Measurements from ENCODE around the gene MPHOSPH8.
"Not testable (repeated sequence)": the region's sequence is repeated elsewhere in the genome, so short reads cannot be mapped to it uniquely, and the experiment has no call there.

Gene MPHOSPH8

GRCh38 chr13:19632915-19633478, 462 bp upstream of the MPHOSPH8 start:
- no peak for DNase-seq (ENCODE audit: low read depth in 2 of 3, low spot score in 1 of 3)

- no peak for DNase-seq (ENCODE audit: low read depth in 2 of 3, low spot score in 1 of 3)
These were observed 839 bp downstream of the MPHOSPH8 start for GRCh38 chr13:19634256-19634740.

DNA sequence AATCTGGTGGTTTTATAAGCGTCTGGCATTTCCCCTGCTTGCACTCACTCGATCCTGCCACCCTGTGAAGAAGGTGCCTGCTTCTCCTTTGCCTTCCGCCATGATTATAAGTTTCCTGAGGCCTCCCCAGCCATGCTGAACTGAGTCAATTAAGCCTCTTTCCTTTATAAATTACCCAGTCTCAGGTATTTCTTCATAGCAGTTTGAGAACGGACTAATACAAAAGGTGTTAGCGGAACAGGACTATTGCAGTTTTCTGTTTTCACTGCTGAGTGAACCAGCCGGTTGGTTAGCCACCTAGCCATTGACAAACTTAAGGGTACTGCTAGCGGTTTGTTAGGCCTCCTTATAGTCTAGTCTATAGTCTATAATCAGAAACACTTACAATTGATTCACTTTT, 2.5 kb downstream of the MPHOSPH8 start:
- DNase-seq (ENCODE audit: low read depth in 2 of 3, low spot score in 1 of 3): not testable (repeated sequence)

GRCh38 chr13:19643652-19644051, 10.2 kb downstream of the MPHOSPH8 start:
- DNase-seq (ENCODE audit: low read depth in 2 of 3, low spot score in 1 of 3): no peak

DNA sequence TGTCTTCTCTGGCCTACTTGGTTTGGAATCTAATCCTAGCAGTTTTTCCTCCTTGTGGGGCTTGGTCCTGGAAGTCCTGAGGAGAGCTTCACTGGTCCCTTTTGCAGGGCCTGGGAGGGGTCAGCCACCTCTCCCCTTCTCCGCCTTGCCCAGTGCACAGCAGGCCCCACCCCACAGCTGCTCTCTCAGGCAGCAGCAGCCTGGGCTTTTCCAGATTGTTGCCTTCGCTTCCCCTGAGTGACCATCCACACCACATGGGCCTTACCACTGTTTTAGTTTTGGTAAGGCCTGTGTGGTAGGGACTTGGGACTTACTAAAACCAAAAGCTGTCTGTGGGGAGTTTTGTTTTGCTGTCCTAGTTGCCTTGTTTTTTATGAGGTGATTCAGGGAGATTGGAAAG, 11.5 kb downstream of the MPHOSPH8 start:
- DNase-seq (ENCODE audit: low read depth in 2 of 3, low spot score in 1 of 3): no peak

DNA sequence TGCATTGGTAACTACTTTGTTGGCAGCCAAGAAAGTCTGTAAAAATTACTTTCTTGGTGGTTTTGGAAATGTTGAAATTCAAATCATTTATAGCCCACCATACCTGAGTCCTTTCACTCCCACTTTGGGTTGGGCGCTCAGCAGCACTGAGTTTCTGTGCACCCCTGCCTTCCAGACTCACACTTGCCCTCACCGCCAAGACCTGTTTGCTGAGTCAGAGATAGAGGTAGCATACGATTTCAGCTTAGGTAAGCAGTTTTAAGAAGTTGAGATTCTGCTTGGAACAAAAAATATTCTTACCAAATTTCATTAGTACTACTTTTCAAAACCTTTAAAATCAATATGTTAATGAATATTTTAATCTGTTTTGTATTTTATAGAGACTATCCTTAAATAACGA, 12.6 kb downstream of the MPHOSPH8 start:
- no peak for DNase-seq (ENCODE audit: low read depth in 2 of 3, low spot score in 1 of 3)

- DNase-seq (ENCODE audit: low read depth in 2 of 3, low spot score in 1 of 3): no peak
These were observed 17.3 kb downstream of the MPHOSPH8 start for GRCh38 chr13:19650742-19651141.

GRCh38 chr13:19657872-19658591, 24.6 kb downstream of the MPHOSPH8 start:
- DNase-seq (ENCODE audit: low read depth in 2 of 3, low spot score in 1 of 3): no peak

DNA sequence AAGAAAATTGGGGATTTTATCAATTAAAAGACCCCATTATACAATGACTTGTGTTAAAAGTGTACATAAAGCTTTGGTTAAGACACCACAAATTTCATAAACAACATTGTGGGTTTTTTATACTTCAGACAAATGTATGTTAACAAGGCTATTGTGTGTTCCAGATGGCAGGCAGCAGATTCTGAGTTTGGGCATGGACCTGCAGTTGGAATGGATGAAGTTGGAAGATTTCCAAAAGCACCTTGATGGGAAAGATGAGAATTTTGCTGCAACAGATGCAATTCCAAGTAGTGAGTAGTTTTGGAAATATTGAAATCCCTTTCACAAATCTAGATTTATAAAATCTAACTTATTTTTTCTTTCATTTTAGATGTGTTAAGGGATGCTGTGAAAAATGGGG, 25.4 kb downstream of the MPHOSPH8 start:
- DNase-seq (ENCODE audit: low read depth in 2 of 3, low spot score in 1 of 3): no peak

DNA sequence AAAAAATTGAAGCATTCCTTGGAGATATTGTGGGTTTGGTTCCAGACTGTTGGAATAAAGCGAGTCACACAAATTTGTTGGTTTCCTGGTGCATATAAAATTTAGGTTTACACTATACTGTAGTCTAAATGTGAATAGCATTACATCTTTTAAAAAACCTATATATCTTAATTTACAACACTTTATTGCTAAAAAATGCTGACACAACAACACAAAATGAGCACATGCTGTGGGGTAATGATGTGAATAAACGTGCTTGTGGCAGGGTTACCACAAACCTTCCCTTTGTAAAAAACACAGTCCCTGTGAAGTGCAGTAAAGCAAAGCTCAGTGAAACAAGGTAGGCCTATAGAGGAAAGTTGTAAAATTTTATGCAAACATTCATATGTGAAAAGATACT, 27.7 kb downstream of the MPHOSPH8 start:
- no peak for DNase-seq (ENCODE audit: low read depth in 2 of 3, low spot score in 1 of 3)

GRCh38 chr13:19661561-19661960, 28.1 kb downstream of the MPHOSPH8 start:
- no peak for DNase-seq (ENCODE audit: low read depth in 2 of 3, low spot score in 1 of 3)

DNA sequence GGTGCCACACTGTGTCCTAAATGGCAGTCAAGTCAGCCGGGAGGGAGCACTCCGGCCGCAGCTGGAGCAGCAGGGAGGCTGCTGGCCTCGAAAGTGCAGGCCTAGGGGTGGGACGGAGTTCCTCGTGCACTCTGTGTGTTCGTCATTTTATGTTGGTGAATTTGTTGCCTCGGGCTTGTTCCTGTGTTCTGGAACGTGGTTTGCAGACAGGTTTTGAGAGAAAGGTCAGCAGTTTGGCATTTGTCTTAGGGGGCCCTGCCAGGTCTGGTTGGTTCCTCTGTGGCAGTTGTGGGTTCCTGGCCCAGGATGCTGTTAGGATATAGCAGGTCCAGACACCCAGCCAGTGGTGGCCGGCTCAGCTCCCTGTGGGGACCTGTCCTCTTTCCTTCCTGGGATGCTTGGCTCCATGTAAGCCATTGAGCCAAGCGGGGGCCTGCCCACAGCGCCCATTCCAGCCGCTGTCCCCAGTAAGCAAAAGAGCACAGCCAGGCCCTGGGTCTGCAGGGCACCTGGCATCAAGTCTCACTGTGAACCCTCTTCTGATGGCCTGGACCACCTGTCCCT, 30.0 kb downstream of the MPHOSPH8 start:
- DNase-seq (ENCODE audit: low read depth in 2 of 3, low spot score in 1 of 3): no peak

GRCh38 chr13:19664481-19665230, 31.2 kb downstream of the MPHOSPH8 start:
- no peak for DNase-seq (ENCODE audit: low read depth in 2 of 3, low spot score in 1 of 3)

DNA sequence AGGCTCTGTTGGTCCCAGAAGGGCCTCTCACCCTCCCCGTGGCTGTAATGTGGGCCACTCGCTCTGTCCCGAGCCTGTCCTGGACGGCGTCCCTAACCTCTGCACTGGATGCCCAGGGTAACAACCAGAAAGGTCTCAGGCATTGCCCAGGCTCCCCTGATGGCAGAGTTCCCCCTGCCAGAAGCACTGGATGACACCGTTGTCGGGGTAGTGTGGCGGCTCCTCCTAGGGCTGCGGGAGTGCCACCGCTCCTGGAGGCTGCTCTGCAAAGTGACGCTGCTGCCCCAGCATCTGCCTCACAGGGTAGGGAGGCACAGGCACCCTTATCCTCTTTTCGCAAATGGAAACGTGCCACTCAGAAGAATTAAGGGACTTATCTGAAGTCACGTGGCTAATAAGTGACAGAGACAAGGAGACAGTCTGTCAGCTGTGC, 32.0 kb downstream of the MPHOSPH8 start:
- no peak for DNase-seq (ENCODE audit: low read depth in 2 of 3, low spot score in 1 of 3)

DNA sequence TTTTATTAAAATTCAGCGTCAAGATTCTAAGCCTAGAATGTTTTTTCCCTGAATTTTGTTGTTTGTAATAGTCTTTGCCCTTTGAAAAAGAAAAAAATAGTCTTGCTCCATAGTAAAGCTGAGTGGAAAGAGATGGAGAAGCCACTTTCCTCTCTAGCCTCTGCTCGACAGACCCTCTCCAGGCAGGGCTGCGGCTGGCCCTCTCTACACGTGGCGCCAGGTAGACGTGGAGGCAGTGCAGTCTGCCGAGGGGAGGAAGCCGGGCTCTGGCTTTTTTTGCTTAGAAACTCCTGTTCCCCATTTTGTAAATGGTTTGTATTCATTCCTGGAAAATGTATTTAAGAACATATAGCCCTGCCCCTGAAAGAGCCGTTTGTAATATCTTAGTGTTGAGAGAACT, 35.3 kb downstream of the MPHOSPH8 start:
- DNase-seq (ENCODE audit: low read depth in 2 of 3, low spot score in 1 of 3): no peak

DNA sequence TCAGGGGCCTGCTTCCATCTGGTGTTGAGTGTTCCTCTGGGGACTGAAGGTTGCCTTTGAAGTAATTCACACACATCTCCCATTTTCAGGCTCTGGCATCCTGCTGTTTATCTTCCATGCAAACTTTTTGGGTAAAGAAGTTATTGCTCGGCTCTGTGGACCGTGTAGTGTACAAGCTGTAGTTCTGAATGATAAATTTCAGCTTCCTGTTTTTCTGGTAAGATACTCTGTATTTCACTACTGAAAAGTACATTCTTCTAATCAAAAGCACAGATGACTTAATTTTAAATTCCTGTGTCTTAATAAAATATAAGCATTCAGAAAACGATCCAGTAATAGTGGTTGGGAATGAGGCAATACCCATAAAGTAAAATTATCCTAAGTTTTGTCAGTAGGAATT, 36.7 kb downstream of the MPHOSPH8 start:
- DNase-seq (ENCODE audit: low read depth in 2 of 3, low spot score in 1 of 3): no peak

GRCh38 chr13:19672990-19673389, 39.5 kb downstream of the MPHOSPH8 start:
- DNase-seq (ENCODE audit: low read depth in 2 of 3, low spot score in 1 of 3): no peak

- no peak for DNase-seq (ENCODE audit: low read depth in 2 of 3, low spot score in 1 of 3)
These were observed 40.3 kb downstream of the MPHOSPH8 start for GRCh38 chr13:19673473-19674430.

- no peak for DNase-seq (ENCODE audit: low read depth in 2 of 3, low spot score in 1 of 3)
These were observed 41.4 kb downstream of the MPHOSPH8 start for GRCh38 chr13:19674898-19675297.

- DNase-seq (ENCODE audit: low read depth in 2 of 3, low spot score in 1 of 3): no peak
These were observed 42.7 kb downstream of the MPHOSPH8 start for GRCh38 chr13:19676168-19676567.

- no peak for DNase-seq (ENCODE audit: low read depth in 2 of 3, low spot score in 1 of 3)
These were observed 47.3 kb downstream of the MPHOSPH8 start for GRCh38 chr13:19680751-19681150.

All from stimulated activated CD4-positive, alpha-beta T cell treated with anti-CD3 and anti-CD28 coated beads, Interleukin-12 subunit alpha, Interleukin-12 subunit beta, amount 100 ng/mL, for 48 hours (primary cell).